Measurements from ENCODE around the gene SLC22A4. TPM values are rescaled to one million over a fixed set of nuclear protein-coding genes. Genes with fewer than 3 reads are reported as not detected.
A peak's percentile ranks its signal among the peaks of the same experiment; 100 is the strongest.

The SLC22A4 gene
- total RNA-seq, 1 experiment from 2014 or later: 0.72 TPM

DNA sequence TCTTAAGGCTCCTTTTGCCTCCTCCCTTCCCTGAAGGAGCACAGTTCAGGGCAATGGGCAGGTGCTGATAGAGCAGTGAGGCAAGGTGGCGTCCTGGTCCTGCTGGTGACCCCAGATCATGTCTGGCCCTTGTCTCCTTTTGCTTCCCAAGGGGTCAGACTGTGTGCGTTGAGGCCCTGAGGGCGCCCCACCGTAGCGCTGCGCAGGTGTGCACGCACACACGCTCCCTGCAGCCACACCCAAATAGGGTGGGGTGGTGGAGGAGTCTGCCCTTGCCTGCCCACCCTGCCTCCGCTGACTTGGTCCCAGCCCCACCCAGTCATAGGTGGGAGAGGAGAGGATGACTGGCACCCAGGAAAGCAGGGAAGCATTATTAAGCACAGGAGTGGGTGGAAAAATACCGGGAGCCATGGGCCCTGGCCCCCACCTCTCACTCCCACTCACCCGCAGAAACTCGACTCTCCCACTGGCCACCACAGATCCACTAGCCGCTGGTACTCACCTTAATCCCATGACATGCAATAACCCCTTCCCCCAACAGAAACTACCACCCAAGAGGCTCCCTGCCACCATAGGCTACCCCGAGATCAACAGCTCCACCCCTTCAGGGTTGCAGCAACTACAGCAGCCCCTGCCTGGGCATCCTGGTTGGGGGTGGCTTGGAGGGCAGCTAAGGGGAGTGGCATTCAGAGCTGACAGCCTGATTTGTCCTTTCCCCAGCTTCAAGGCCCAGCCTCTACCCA, 20.0 kb upstream of the SLC22A4 start:
- peak overlapping the region; percentile 59 for H2BK5ac ChIP-seq (ENCODE audit: insufficient read length, low read length)
- no peak overlapping the region for H2BK20ac ChIP-seq (ENCODE audit: low read depth, low read length, poor library complexity, severe bottlenecking)
- H3K27ac ChIP-seq (ENCODE audit: insufficient read length, low read depth, low read length): no peak overlapping the region
- H3T11ph ChIP-seq (ENCODE audit: low read length): no peak overlapping the region
- peak; percentile 41 for DNase-seq
- no peaks in the 10 kb centered on the region for H3K9me3 Mint-ChIP-seq
- no peak overlapping the region for H3K23ac ChIP-seq (ENCODE audit: insufficient read length, low read depth, low read length)
- no peaks in the 10 kb centered on the region for H3K27me3 Mint-ChIP-seq (ENCODE audit: low read depth)
- H4K5ac ChIP-seq (ENCODE audit: insufficient read length, low read depth, low read length): no peak overlapping the region
- H4K8ac ChIP-seq (replicated peaks; ENCODE audit: insufficient read length, low read depth, low read length): no peak overlapping the region
- no peak overlapping the region for H3K14ac ChIP-seq (ENCODE audit: insufficient read depth, low read length)
- H3K79me2 ChIP-seq (ENCODE audit: insufficient read depth, low read length): no peaks in the 10 kb centered on the region
- H3K27me3 ChIP-seq (ENCODE audit: insufficient read depth, low read length): no peaks in the 10 kb centered on the region
- H3K56ac ChIP-seq (ENCODE audit: insufficient read length, low read depth, low read length): no peak overlapping the region
- peaks cover 2% of the 10 kb centered on the region for H3K23me2 ChIP-seq (ENCODE audit: insufficient read length, low read depth, low read length, poor library complexity, severe bottlenecking)
- H3K36me3 Mint-ChIP-seq (ENCODE audit: insufficient read depth in 1 of 3, low read depth in 3 of 3): peaks cover 0 to 3% (median 0%) of the 10 kb centered on the region in 3 experiments; a peak in 1 of 7 replicates
- WGBS (ENCODE audit: extremely low coverage, insufficient read length, low lambda C conversion rate): no CpG with 5 or more reads among the region's 14 CpGs
- no peak overlapping the region for H2BK15ac ChIP-seq (ENCODE audit: low read depth, low read length)
- H2AK5ac ChIP-seq (ENCODE audit: insufficient read length, low read length): no peak overlapping the region
- H4K20me1 ChIP-seq (ENCODE audit: control insufficient read depth, insufficient read depth, insufficient read length): no peaks in the 10 kb centered on the region
- no peak overlapping the region for H2BK12ac ChIP-seq (ENCODE audit: insufficient read length, low read depth, low read length)
- no peak overlapping the region for H2AFZ ChIP-seq (ENCODE audit: low read length)
- H3K4me1 Mint-ChIP-seq: peaks cover 20 to 27% of the 10 kb centered on the region in 2 experiments
- no peak overlapping the region for H3K4me2 ChIP-seq (ENCODE audit: insufficient read depth, insufficient read length, low read length)
- 0 out of 2 replicates have a peak, but pooled peaks cover 5% of the 10 kb centered on the region for H3K4me1 ChIP-seq (ENCODE audit: insufficient read depth, low read length)
- no peak overlapping the region for H3K4ac ChIP-seq (ENCODE audit: low read depth, low read length)
- no peaks in the 10 kb centered on the region for H3K9me3 ChIP-seq (ENCODE audit: control insufficient read depth, low read depth, low read length)
- H3K18ac ChIP-seq (ENCODE audit: insufficient read length, low read depth, low read length): no peak overlapping the region
- H3K4me3 Mint-ChIP-seq: no peak overlapping the region
- H3K27ac Mint-ChIP-seq: no peak overlapping the region
- H3K79me1 ChIP-seq (ENCODE audit: insufficient read depth, low read depth, low read length, poor library complexity, severe bottlenecking): no peaks in the 10 kb centered on the region
- no peak for TF ChIP-seq CTCF (conservative IDR thresholded peaks at IDR 0.05)
- no peak overlapping the region for H3K9ac ChIP-seq (ENCODE audit: extremely low read depth, insufficient read length, low read length)
- H4K91ac ChIP-seq (ENCODE audit: insufficient read length, low read depth, low read length): no peak overlapping the region
- no peak overlapping the region for H2BK120ac ChIP-seq (ENCODE audit: low read depth, low read length, poor library complexity, severe bottlenecking)

Measured in H9 (cell line).